22Rv1 (cell line): Measurements from ENCODE around the gene AOC3.

Experiments used
- CTCF ChIP-seq: fragments of 450-650 bp; IDR thresholded peaks from 2 replicates; pipeline ENCODE4 v1.5.1; 2017; ENCODE audit warnings: mild to moderate bottlenecking
- ZFX ChIP-seq: fragments of 450-650 bp; IDR thresholded peaks from 2 replicates; pipeline ENCODE4 v1.6.1; 2017; ENCODE audit warnings: antibody characterized with exemption, borderline replicate concordance

DNA sequence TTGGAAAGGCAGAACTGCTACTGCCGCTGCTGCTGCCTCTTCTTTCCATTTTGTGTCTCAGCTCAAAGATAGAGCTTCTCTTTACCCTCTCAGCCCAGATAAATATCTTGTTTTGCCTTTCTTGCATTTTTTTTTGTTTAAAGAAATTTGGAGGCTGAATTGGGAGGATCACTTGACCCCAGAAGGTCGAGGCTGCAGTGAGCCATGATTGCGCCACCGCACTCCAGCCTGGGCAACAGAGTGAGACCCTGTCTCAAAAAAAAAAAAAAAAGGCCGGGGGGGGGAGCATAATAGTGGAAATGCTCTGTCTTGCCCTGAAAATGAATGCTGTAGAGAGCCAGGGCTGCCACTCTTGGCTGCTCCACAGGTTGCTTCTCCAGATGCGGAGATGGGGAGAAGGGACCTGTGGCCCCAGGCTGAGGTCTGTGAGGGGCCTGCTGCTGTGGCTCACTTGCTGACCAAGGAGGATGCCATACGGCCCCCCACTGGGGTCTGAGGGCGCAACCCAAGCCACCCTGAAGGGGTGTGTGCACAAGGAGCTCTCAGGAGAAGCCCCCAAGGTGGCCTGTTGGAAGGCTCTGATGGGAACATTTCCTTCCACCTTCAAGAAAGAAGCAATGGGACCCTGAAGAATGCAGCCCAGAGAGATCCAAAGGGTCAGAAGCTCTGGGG lies 28.1 kb downstream of the AOC3 start:
- TF ChIP-seq CTCF = no peak
- no peak for TF ChIP-seq ZFX
